H7 (cell line): ENCODE data around the gene OR52B6. TPM values are rescaled to one million over a fixed set of nuclear protein-coding genes. Genes with fewer than 3 reads are reported as not detected.

Experiments used
- DNase-seq: peaks from one replicate; pipeline ENCODE4 v3.0.0; 2012
- H3K27me3 ChIP-seq: 2 replicates; pipeline ENCODE4 v1.6.0; 2011; ENCODE audit warnings: mild to moderate bottlenecking, low read length; ENCODE audit not compliant: control insufficient read depth, insufficient read depth
- H3K36me3 ChIP-seq: replicated peaks from 2 replicates; pipeline ENCODE4 v1.5.1; 2011; ENCODE audit warnings: low read length; ENCODE audit not compliant: control insufficient read depth, insufficient read depth
- H3K4me3 ChIP-seq: 2 replicates; pipeline ENCODE4 v1.5.1; 2011; ENCODE audit warnings: low read depth, mild to moderate bottlenecking, control low read depth, low read length, moderate library complexity; ENCODE audit not compliant: insufficient read depth
- total RNA-seq: library from RNA; depleted of rRNA; stranded (reverse); fragments of >200 nt; shearing (Covaris generic); gene quantifications from 2 replicates; pipeline ENCODE4 v1.2.3, GENCODE V29; 2014; rRNA removed

OR52B6 gene
- total RNA-seq, 1 experiment from 2014 or later: not detected

DNA sequence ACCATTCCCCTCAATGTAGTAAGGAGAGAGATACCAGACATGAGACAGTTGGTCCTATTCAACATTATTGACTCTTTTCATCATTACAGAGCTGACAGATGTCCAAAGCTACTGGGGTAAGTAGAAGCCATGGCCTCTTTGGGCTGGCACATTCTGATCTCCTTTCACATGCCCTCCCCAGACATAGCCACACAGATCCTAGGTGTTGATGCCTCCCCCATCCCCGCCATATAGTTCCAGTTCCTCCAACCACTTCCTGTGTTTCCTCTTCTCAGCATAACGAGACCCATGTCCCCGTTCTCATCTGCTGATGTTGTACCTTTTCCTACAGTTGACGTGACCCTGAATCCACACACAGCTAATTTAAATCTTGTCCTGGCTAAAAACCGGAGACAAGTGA, 29.8 kb downstream of the OR52B6 start:
- Histone ChIP-seq H3K36me3 (peaks cover 32% of the 10 kb centered on the region), H3K27me3 (no peaks in the 10 kb centered on the region), H3K4me3 (no peak overlapping the region)
- no peak for DNase-seq

DNA sequence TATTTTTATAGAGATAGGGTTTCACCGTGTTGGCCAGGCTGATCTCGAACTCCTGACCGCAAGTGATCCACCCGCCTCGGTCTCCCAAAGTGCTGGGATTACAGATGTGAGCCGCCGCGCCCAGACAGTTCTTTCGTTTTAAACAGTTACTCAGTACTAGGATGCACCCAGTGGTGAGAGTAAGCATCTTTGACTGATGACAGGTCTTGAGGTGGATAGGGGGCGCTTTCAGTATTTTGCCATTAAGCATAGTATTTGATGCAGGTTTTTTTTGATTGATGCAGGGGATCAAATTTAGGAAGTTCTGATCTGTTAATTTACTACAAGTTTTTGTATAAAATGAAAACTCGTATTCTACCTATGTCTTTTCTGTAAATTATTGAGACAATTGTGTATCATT, 30.9 kb downstream of the OR52B6 start:
- Histone ChIP-seq H3K36me3 (peaks cover 27% of the 10 kb centered on the region), H3K4me3 (no peak overlapping the region), H3K27me3 (no peaks in the 10 kb centered on the region)
- DNase-seq: peak; percentile 61

DNA sequence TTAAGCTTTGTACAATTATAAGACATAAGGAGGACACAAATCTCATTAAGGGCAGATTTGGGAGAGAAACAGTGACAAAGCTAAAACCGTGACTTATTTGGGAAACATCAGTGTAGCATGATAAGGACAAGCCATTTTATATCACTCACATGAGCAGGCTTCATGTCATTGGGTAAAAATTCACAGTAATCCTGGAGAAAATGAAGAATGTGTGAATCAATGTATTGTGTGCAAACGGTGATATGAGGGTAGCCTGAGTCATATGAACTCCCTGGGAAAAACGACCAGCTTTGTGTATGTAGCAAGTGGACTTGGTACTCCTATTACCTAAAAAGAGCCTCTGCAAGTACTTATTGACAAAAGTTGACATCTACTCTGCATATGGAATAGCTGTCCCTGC, 38.1 kb downstream of the OR52B6 start:
- no peaks in the 10 kb centered on the region for H3K27me3 ChIP-seq
- H3K4me3 ChIP-seq: no peak overlapping the region
- DNase-seq: no peak
- no peaks in the 10 kb centered on the region for H3K36me3 ChIP-seq

DNA sequence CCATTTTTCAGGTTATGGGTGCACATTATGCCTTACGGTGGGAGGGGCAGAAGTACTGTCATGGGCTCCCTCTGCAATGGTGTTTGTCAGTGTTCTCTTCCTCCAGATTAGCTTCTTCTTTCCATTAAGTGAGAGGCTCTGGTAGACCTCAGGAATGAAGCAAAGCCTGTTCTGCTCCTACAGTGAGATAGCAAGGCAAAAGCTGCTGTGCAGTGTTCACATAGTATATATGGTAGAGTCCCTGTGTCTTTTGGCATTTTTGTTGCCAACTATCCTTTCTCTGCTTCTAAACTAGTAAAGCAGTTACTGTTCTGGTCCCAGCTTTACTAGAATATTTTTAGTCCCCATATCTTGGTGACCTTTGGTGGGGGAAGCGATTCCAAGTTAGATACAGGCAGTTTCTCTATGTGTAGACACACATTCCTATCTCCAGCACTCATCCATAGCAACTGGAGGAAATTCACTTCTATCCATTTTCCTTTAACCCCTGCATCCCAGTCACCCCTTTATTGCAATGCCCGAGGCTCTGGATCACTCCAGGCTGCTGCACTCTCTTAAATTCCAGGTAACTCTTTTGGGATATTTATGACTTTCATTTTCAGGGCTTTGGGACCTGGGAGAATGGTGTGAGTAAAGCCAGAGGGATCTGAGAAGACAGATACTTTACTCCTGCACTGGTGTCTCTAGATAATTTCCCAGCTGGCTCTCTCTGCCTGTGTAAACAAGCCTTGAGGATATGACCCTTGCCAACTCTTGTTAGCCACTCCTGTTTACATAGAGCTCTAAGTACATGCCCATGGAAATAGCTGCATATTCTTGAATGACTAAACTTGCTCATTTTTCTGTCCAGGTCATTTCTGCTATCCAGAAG, 40.2 kb downstream of the OR52B6 start:
- H3K4me3 ChIP-seq: no peak overlapping the region
- H3K36me3 ChIP-seq: no peaks in the 10 kb centered on the region
- DNase-seq: peak; percentile 17
- no peaks in the 10 kb centered on the region for H3K27me3 ChIP-seq

DNA sequence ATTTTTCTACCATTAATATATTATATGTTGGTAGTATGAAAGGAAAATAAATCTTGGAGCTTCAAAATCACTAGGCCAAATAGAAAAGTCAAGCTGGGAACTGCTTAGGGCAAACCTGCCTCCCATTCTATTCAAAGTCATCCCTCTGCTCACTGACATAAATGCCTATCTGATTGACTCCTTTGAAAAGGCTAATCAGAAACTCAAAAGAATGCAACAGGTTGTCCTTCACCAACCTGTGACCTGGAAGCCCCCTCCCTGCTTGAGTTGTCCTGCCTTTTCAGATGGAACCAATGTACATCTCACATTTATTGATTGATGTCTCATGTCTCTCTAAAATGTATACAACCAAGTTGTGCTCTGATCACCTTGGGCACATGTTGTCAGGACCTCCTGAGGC, 40.9 kb downstream of the OR52B6 start:
- Histone ChIP-seq H3K27me3 (no peaks in the 10 kb centered on the region), H3K4me3 (no peak overlapping the region), H3K36me3 (no peaks in the 10 kb centered on the region)
- no peak for DNase-seq

DNA sequence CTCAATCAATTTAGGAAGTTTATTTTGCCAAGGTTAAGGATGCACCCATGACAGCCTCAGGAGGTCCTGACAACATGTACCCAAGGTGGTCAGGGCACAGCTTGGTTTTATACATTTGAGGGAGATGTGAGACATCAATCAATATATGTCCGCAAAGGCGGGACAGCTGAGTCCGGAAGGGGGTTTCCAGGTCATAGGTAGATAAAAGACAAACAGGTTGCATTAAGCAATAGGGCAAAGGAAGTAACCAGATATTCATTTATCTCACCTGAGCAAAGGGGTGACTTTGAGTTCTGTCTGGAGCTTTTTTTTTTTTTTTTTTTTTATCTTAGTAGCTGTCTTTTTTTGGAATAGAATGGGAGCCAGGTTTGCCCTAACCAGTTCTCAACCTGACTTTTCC, 42.1 kb downstream of the OR52B6 start:
- Histone ChIP-seq H3K36me3 (no peaks in the 10 kb centered on the region), H3K4me3 (no peak overlapping the region), H3K27me3 (no peaks in the 10 kb centered on the region)
- DNase-seq: no peak

DNA sequence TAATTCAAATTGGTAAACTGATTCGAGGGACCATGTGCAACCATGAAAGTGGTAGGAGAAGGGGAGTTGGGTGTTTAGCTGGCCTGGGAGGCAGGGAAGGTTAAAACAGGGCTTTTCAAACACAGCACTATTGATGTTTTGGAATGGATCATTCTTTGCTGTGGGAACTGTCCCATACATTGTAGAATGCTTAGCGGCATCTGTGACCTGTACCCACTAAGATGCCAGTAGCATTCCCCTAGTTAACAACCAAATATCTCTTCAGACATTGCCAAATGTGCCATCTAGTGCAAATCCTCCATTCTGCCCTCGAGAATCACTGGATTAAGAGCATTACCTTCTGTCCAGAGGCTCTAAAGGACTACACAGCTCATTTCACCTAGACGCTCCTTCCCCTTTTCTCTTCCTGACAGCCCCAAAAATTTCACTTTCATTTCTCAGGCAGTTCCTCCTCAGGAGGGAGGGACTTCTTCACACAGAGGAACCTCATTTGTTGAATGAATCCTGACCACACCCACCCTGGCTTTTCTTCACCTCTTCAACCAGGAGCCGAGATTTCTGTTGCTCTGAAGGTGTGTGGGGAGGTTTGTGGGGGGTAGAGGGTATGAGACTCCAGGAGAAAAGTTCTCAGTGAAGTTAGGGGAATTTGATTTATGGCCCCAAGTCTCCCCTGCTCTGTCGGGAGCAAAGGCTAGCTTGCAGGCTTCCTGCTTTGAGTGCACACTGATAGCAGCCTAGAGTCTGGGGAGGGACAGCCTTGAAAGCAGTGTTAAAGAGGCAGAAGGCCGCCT, 44.0 kb downstream of the OR52B6 start, which contains the start of gene TRIM34:
TSS of gene TRIM34 (plus strand) at position 513 of the 791 bp plus-strand sequence. CDS start 7,331 bp downstream, outside the sequence.
- no peaks in the 10 kb centered on the region for H3K36me3 ChIP-seq
- peak within 1 kb of the TSS; percentile 6; the same call in 1 of the 2 replicates for H3K4me3 ChIP-seq
- H3K27me3 ChIP-seq: no peaks in the 10 kb centered on the region
- peak; percentile 75 for DNase-seq

DNA sequence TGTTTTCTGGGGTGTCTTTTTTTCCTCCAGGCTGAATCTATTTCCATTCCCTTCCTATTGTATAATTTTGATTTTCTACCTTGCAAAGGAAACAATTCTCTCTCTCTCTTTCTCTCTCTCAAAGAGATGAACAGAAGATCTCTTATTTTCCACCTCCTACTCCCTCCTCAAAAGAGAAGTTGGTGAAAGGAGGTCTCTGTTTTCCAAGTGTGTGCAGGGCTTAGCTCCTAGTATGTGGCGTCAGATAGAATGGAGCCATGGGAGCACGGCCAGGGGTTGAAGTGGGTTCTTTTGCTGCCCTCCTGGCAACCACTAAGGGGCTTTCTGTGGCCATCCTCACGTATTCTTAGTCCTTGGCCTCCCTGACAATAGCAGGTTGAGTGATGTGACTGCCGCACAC, 44.6 kb downstream of the OR52B6 start:
- Histone ChIP-seq H3K27me3 (no peaks in the 10 kb centered on the region), H3K4me3 (no peak overlapping the region), H3K36me3 (no peaks in the 10 kb centered on the region)
- no peak for DNase-seq

DNA sequence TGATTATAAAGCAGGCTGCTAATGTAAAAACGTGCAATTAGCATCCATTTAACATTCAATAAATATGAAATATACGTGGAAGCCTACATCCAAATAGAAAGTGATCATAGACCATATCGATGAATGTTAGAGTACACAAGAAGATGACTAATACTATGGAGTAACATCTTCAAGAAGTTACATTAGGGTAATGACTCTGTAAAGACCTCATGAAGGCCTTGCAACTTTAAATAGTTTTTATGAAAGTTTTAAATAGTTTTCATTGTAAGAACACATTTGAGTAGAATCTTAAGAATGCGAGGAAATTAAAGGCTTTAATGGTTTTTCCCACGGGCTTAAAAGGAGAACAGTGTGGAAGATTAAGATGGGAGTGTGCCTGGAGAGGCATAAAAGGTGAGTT, 45.5 kb downstream of the OR52B6 start:
- Histone ChIP-seq H3K36me3 (no peaks in the 10 kb centered on the region), H3K4me3 (no peak overlapping the region), H3K27me3 (no peaks in the 10 kb centered on the region)
- DNase-seq: no peak

DNA sequence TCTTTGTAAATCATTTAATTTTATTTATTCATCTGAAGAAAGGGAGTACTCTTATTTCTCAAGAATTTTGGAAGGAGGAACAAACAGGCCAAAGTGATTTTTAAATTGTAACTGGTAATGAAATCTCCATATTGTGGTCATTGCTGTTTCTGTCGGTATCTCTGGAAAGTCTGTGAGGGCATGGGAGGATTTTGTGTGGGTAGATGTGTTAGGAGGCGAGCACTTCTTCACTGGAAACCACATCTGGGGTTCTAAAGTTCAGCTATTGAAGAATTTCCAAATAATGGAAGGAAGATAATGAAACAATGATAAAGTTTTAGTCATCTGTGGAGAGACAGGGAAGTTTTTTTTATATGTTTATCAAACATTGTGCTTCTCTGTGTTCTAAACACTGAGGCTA, 50.7 kb downstream of the OR52B6 start:
- H3K27me3 ChIP-seq: no peaks in the 10 kb centered on the region
- no peaks in the 10 kb centered on the region for H3K36me3 ChIP-seq
- H3K4me3 ChIP-seq: no peak overlapping the region
- no peak for DNase-seq

Other genes with a start within 250 kb of the OR52B6 start
- gene OR51B5, start 237.4 kb upstream of the OR52B6 start, total RNA-seq: 0.15 TPM in 1 of 2 replicates, not detected in the other
- not detected in 2 replicates for gene OR51B6, start 229.4 kb upstream of the OR52B6 start, total RNA-seq
- not detected in 2 replicates for gene OR51M1, start 197.1 kb upstream of the OR52B6 start, total RNA-seq
- not detected in 2 replicates for gene OR51Q1, start 158.8 kb upstream of the OR52B6 start, total RNA-seq
- not detected in 2 replicates for gene OR51I1, start 139.4 kb upstream of the OR52B6 start, total RNA-seq
- not detected in 2 replicates for gene OR51I2, start 131.6 kb upstream of the OR52B6 start, total RNA-seq
- not detected in 2 replicates for gene OR52D1, start 92.2 kb upstream of the OR52B6 start, total RNA-seq
- not detected in 2 replicates for gene UBQLN3, start 70.9 kb upstream of the OR52B6 start, total RNA-seq
- not detected in 2 replicates for gene UBQLNL, start 64.2 kb upstream of the OR52B6 start, total RNA-seq
- 0.30 TPM in 1 of 2 replicates, not detected in the other for gene OR52H1, start 32.3 kb upstream of the OR52B6 start, total RNA-seq
- 27.4 and 40.6 TPM in 2 replicates for gene TRIM6, start 15.8 kb downstream of the OR52B6 start, total RNA-seq
- 1.4 and 1.6 TPM in 2 replicates for gene TRIM34, start 44.1 kb downstream of the OR52B6 start, total RNA-seq
- 12.3 and 20.8 TPM in 2 replicates for gene TRIM5, start 104.2 kb downstream of the OR52B6 start, total RNA-seq
- 2.6 and 3.0 TPM in 2 replicates for gene TRIM22, start 108.9 kb downstream of the OR52B6 start, total RNA-seq
- gene OR56B1, start 155.6 kb downstream of the OR52B6 start, total RNA-seq: not detected in 2 replicates
- gene OR52N4, start 173.4 kb downstream of the OR52B6 start, total RNA-seq: not detected in 2 replicates
- 0.07 TPM in 1 of 2 replicates, not detected in the other for gene OR52N5, start 202.5 kb downstream of the OR52B6 start, total RNA-seq
- not detected in 2 replicates for gene OR52N1, start 210.4 kb downstream of the OR52B6 start, total RNA-seq
- gene OR52N2, start 228.0 kb downstream of the OR52B6 start, total RNA-seq: not detected in 2 replicates